ENCODE data around the gene CD6.

Gene CD6

GRCh38 chr11:61055776-61056175 lies 84.3 kb downstream of the CD6 start:
- CTCF ChIA-PET, result interaction anchor here (0.6 kb wide), 1 partner anchor 20 kb away, joined by 3 read pairs; no protein-coding TSS in a partner anchor
- POLR2A ChIA-PET, result no interaction called here
- TF ChIP-seq NFRKB (IDR thresholded peaks at IDR 0.05), result no peak
- TF ChIP-seq PKNOX1 (IDR thresholded peaks at IDR 0.05), result no peak
- no peak for TF ChIP-seq L3MBTL2 (conservative IDR thresholded peaks at IDR 0.05)
- no peak for TF ChIP-seq FOXM1 (IDR thresholded peaks at IDR 0.05; ENCODE audit: borderline replicate concordance)
- TF ChIP-seq BHLHE40 (IDR thresholded peaks at IDR 0.05; ENCODE audit: borderline replicate concordance), result no peak
- TF ChIP-seq CTBP1 (IDR thresholded peaks at IDR 0.05; ENCODE audit: borderline replicate concordance), result no peak
- TF ChIP-seq ELF4 (IDR thresholded peaks at IDR 0.05), result no peak
- TF ChIP-seq SP1 (IDR thresholded peaks at IDR 0.05), result no peak
- TF ChIP-seq SUZ12 (IDR thresholded peaks at IDR 0.05), result no peak
- TF ChIP-seq HDGF (IDR thresholded peaks at IDR 0.05; ENCODE audit: borderline replicate concordance), result no peak
- TF ChIP-seq ZNF384 (IDR thresholded peaks at IDR 0.05), result no peak
- TF ChIP-seq ARNT (IDR thresholded peaks at IDR 0.05), result no peak
- TF ChIP-seq FOXA1 (IDR thresholded peaks at IDR 0.05), result no peak
- no peak for TF ChIP-seq LEF1 (IDR thresholded peaks at IDR 0.05; ENCODE audit: borderline replicate concordance)
- no peak for TF ChIP-seq FOXK2 (IDR thresholded peaks at IDR 0.05)
- TF ChIP-seq TARDBP (IDR thresholded peaks at IDR 0.05), result no peak
- no peak for DNase-seq (ENCODE audit: extremely low spot score)

- TF ChIP-seq FOXM1 (IDR thresholded peaks at IDR 0.05; ENCODE audit: borderline replicate concordance) (no peak), BHLHE40 (IDR thresholded peaks at IDR 0.05; ENCODE audit: borderline replicate concordance) (no peak), TARDBP (IDR thresholded peaks at IDR 0.05) (no peak), ZNF384 (IDR thresholded peaks at IDR 0.05) (no peak), LEF1 (IDR thresholded peaks at IDR 0.05; ENCODE audit: borderline replicate concordance) (no peak)
- POLR2A ChIA-PET, result no interaction called here
- CTCF ChIA-PET, result interaction anchor here (0.6 kb wide), 1 partner anchor 20 kb away, joined by 3 read pairs; no protein-coding TSS in a partner anchor
- no peak for DNase-seq (ENCODE audit: extremely low spot score)
Observed at GRCh38 chr11:61056571-61056970, 85.1 kb downstream of the CD6 start.

GRCh38 chr11:61056981-61057380 lies 85.5 kb downstream of the CD6 start:
- DNase-seq (ENCODE audit: extremely low spot score), result no peak
- POLR2A ChIA-PET, result no interaction called here
- TF ChIP-seq ZNF384 (IDR thresholded peaks at IDR 0.05), result no peak
- TF ChIP-seq FOXM1 (IDR thresholded peaks at IDR 0.05; ENCODE audit: borderline replicate concordance), result no peak
- no peak for TF ChIP-seq LEF1 (IDR thresholded peaks at IDR 0.05; ENCODE audit: borderline replicate concordance)
- no peak for TF ChIP-seq L3MBTL2 (conservative IDR thresholded peaks at IDR 0.05)
- no peak for TF ChIP-seq ARNT (IDR thresholded peaks at IDR 0.05)
- no peak for TF ChIP-seq SP1 (IDR thresholded peaks at IDR 0.05)
- TF ChIP-seq NFRKB (IDR thresholded peaks at IDR 0.05), result no peak
- CTCF ChIA-PET, result no interaction called here

GRCh38 chr11:61057615-61058014 lies 86.1 kb downstream of the CD6 start:
- TF ChIP-seq NFRKB (IDR thresholded peaks at IDR 0.05) (no peak), FOXA1 (IDR thresholded peaks at IDR 0.05) (no peak), SP1 (IDR thresholded peaks at IDR 0.05) (no peak), ARNT (IDR thresholded peaks at IDR 0.05) (no peak), PKNOX1 (IDR thresholded peaks at IDR 0.05) (no peak), L3MBTL2 (conservative IDR thresholded peaks at IDR 0.05) (no peak), ELF4 (IDR thresholded peaks at IDR 0.05) (no peak), BHLHE40 (IDR thresholded peaks at IDR 0.05; ENCODE audit: borderline replicate concordance) (no peak), FOXK2 (IDR thresholded peaks at IDR 0.05) (no peak), LEF1 (IDR thresholded peaks at IDR 0.05; ENCODE audit: borderline replicate concordance) (no peak), TARDBP (IDR thresholded peaks at IDR 0.05) (no peak), CTBP1 (IDR thresholded peaks at IDR 0.05; ENCODE audit: borderline replicate concordance) (no peak), HDGF (IDR thresholded peaks at IDR 0.05; ENCODE audit: borderline replicate concordance) (no peak)
- CTCF ChIA-PET, result no interaction called here
- no peak for DNase-seq (ENCODE audit: extremely low spot score)
- POLR2A ChIA-PET, result no interaction called here

- CTCF ChIA-PET, result no interaction called here
- TF ChIP-seq CTBP1 (IDR thresholded peaks at IDR 0.05; ENCODE audit: borderline replicate concordance) (no peak), ZNF384 (IDR thresholded peaks at IDR 0.05) (no peak), LEF1 (IDR thresholded peaks at IDR 0.05; ENCODE audit: borderline replicate concordance) (no peak), SP1 (IDR thresholded peaks at IDR 0.05) (no peak), FOXK2 (IDR thresholded peaks at IDR 0.05) (no peak), SUZ12 (IDR thresholded peaks at IDR 0.05) (no peak), FOXM1 (IDR thresholded peaks at IDR 0.05; ENCODE audit: borderline replicate concordance) (no peak), HDGF (IDR thresholded peaks at IDR 0.05; ENCODE audit: borderline replicate concordance) (no peak), L3MBTL2 (conservative IDR thresholded peaks at IDR 0.05) (no peak), ELF4 (IDR thresholded peaks at IDR 0.05) (no peak), BHLHE40 (IDR thresholded peaks at IDR 0.05; ENCODE audit: borderline replicate concordance) (no peak), NFRKB (IDR thresholded peaks at IDR 0.05) (no peak)
Observed at GRCh38 chr11:61058583-61059259, 87.2 kb downstream of the CD6 start.

GRCh38 chr11:61059260-61059752 lies 87.8 kb downstream of the CD6 start:
- DNase-seq (ENCODE audit: extremely low spot score), result no peak
- ChIA-PET POLR2A (no interaction called here), CTCF (no interaction called here)
- TF ChIP-seq ELF4 (IDR thresholded peaks at IDR 0.05) (no peak), SUZ12 (IDR thresholded peaks at IDR 0.05) (no peak), HDGF (IDR thresholded peaks at IDR 0.05; ENCODE audit: borderline replicate concordance) (no peak), ARNT (IDR thresholded peaks at IDR 0.05) (no peak), L3MBTL2 (conservative IDR thresholded peaks at IDR 0.05) (no peak), SP1 (IDR thresholded peaks at IDR 0.05) (no peak), FOXM1 (IDR thresholded peaks at IDR 0.05; ENCODE audit: borderline replicate concordance) (no peak), CTBP1 (IDR thresholded peaks at IDR 0.05; ENCODE audit: borderline replicate concordance) (no peak), BHLHE40 (IDR thresholded peaks at IDR 0.05; ENCODE audit: borderline replicate concordance) (no peak), ZNF384 (IDR thresholded peaks at IDR 0.05) (no peak), FOXA1 (IDR thresholded peaks at IDR 0.05) (no peak), PKNOX1 (IDR thresholded peaks at IDR 0.05) (no peak), TARDBP (IDR thresholded peaks at IDR 0.05) (no peak), FOXK2 (IDR thresholded peaks at IDR 0.05) (no peak), LEF1 (IDR thresholded peaks at IDR 0.05; ENCODE audit: borderline replicate concordance) (no peak), NFRKB (IDR thresholded peaks at IDR 0.05) (no peak)

More at GRCh38 chr11:61058583-61059259, 87.2 kb downstream of the CD6 start:
- POLR2A ChIA-PET, result no interaction called here
- no peak for DNase-seq (ENCODE audit: extremely low spot score)
